Thyroid gland (tissue), 4 donors: ENCODE results near the gene CSF2RB. TPM values are rescaled to one million over a fixed set of nuclear protein-coding genes. Genes with fewer than 3 reads are reported as not detected.

Source experiments
- DNase-seq, 2 donors: peaks; one replicate each; pipeline ENCODE4 v3.0.0-alpha.2; 2019
- H3K27ac ChIP-seq, 3 donors: fragments of 200-600 bp; sonication (generic); 1 replicate in 2 of 3; 2 replicates in 1 of 3; pipeline ENCODE4 v1.5.1; 2016 to 2019; ENCODE audit warnings: mild to moderate bottlenecking in 1 of 3, moderate library complexity in 1 of 3
- H3K27me3 ChIP-seq: fragments of 200-600 bp; sonication (generic); one replicate; pipeline ENCODE4 v1.5.1; 2019
- H3K36me3 ChIP-seq, 2 donors: fragments of 200-600 bp; sonication (generic); one replicate each; pipeline ENCODE4 v1.5.1; 2016 to 2019
- H3K4me1 ChIP-seq, 2 donors: fragments of 200-600 bp; sonication (generic); one replicate each; pipeline ENCODE4 v1.5.1; 2017 to 2019
- H3K4me3 ChIP-seq, 3 donors: fragments of 200-600 bp; sonication (generic); replicated peaks in 1 of 3; 1 replicate in 2 of 3; 2 replicates in 1 of 3; pipeline ENCODE4 v1.5.1; 2016; ENCODE audit warnings: mild to moderate bottlenecking in 1 of 3
- H3K9me3 ChIP-seq: fragments of 200-600 bp; sonication (generic); one replicate; pipeline ENCODE4 v1.5.1; 2017
- CTCF ChIP-seq, 6 experiments: fragments of 200-600 bp in 3 of 6; fragments of 450-650 bp in 3 of 6; sonication (generic) in 3 of 6; IDR thresholded peaks; one replicate each; pipeline ENCODE4 v1.5.1; 2016 to 2019; ENCODE audit warnings: antibody characterized with exemption in 6 of 6, mild to moderate bottlenecking in 2 of 6, inconsistent platforms in 1 of 6, moderate library complexity in 1 of 6
- POLR2A ChIP-seq, 2 donors: fragments of 450-650 bp; IDR thresholded peaks; one replicate each; pipeline ENCODE4 v1.6.1; 2017; ENCODE audit warnings: antibody characterized with exemption in 2 of 2, mild to moderate bottlenecking in 2 of 2, moderate library complexity in 1 of 2
- WGBS, 2 donors: methylation state at CpG; one replicate each; pipeline ENCODE4 v1.1.5; 2017; 5-methylcytosine and 5-hydroxymethylcytosine counted together
- intact Hi-C: fragments of 100-400 bp; cut with DNase I; formaldehyde crosslinking; loops from one replicate; pipeline ENCODE4 v1.15.1; 2023
- total RNA-seq, 4 donors: library from RNA; depleted of rRNA; stranded (reverse); fragments of >200 nt; gene quantifications; one replicate each; pipeline ENCODE4 v1.2.3, GENCODE V29; 2016

The CSF2RB gene
- total RNA-seq, 4 donors from 2014 or later = 1.9 to 7.1 (median 3.0) TPM

- Histone ChIP-seq H3K27ac (no peak overlapping the region), H3K4me1 (no peaks in the 10 kb centered on the region), H3K4me3 (no peak overlapping the region), H3K27me3 (no peaks in the 10 kb centered on the region), H3K36me3 (no peaks in the 10 kb centered on the region), H3K9me3 (no peaks in the 10 kb centered on the region)
- no peak for DNase-seq
- 89 to 95% methylated on average over 9 to 12 of the region's 12 CpGs for WGBS, 2 donors
- TF ChIP-seq POLR2A (IDR thresholded peaks at IDR 0.05) = no peak
- TF ChIP-seq CTCF (IDR thresholded peaks at IDR 0.05) = no peak
- intact Hi-C loops = no loop called here
These were observed 24.6 kb downstream of the CSF2RB start for GRCh38 chr22:36938028-36938425.

GRCh38 chr22:36938886-36939285 lies 25.5 kb downstream of the CSF2RB start:
- Histone ChIP-seq H3K36me3 (no peaks in the 10 kb centered on the region), H3K27me3 (no peaks in the 10 kb centered on the region), H3K9me3 (no peaks in the 10 kb centered on the region), H3K27ac (no peak overlapping the region), H3K4me1 (no peaks in the 10 kb centered on the region), H3K4me3 (no peak overlapping the region)
- intact Hi-C loops = no loop called here
- DNase-seq = no peak
- TF ChIP-seq CTCF (IDR thresholded peaks at IDR 0.05) = no peak
- TF ChIP-seq POLR2A (IDR thresholded peaks at IDR 0.05) = no peak
- 91 to 95% methylated on average over 13 of the region's 13 CpGs for WGBS, 2 donors

- no peak overlapping the region for H3K27ac ChIP-seq
- no peaks in the 10 kb centered on the region for H3K9me3 ChIP-seq
- TF ChIP-seq POLR2A (IDR thresholded peaks at IDR 0.05) (no peak), CTCF (IDR thresholded peaks at IDR 0.05) (no peak)
- WGBS, 2 donors = 66 to 75% methylated on average over 5 of the region's 5 CpGs
- no peaks in the 10 kb centered on the region for H3K4me1 ChIP-seq
- H3K36me3 ChIP-seq = no peaks in the 10 kb centered on the region
- intact Hi-C loops = no loop called here
- DNase-seq = no peak
- H3K4me3 ChIP-seq = no peak overlapping the region
- H3K27me3 ChIP-seq = no peaks in the 10 kb centered on the region
These were observed 27.2 kb downstream of the CSF2RB start for GRCh38 chr22:36940676-36941075.

- WGBS, 2 donors = 59 to 62% methylated on average over 5 of the region's 5 CpGs
- no peak overlapping the region for H3K27ac ChIP-seq
- DNase-seq = no peak
- no peaks in the 10 kb centered on the region for H3K36me3 ChIP-seq
- no peak for TF ChIP-seq CTCF (IDR thresholded peaks at IDR 0.05)
- no peak for TF ChIP-seq POLR2A (IDR thresholded peaks at IDR 0.05)
- intact Hi-C loops = no loop called here
- no peak overlapping the region for H3K4me3 ChIP-seq
- H3K27me3 ChIP-seq = no peaks in the 10 kb centered on the region
- H3K4me1 ChIP-seq = no peaks in the 10 kb centered on the region
- H3K9me3 ChIP-seq = no peaks in the 10 kb centered on the region
These were observed 29.1 kb downstream of the CSF2RB start for GRCh38 chr22:36942556-36942955.

- Histone ChIP-seq H3K27me3 (no peaks in the 10 kb centered on the region), H3K9me3 (no peaks in the 10 kb centered on the region), H3K36me3 (no peaks in the 10 kb centered on the region), H3K27ac (no peak overlapping the region), H3K4me3 (no peak overlapping the region), H3K4me1 (no peaks in the 10 kb centered on the region)
- intact Hi-C loops = no loop called here
- WGBS, 2 donors = 72 to 77% methylated on average over 4 of the region's 4 CpGs
- TF ChIP-seq POLR2A (IDR thresholded peaks at IDR 0.05) (no peak), CTCF (IDR thresholded peaks at IDR 0.05) (no peak)
- no peak for DNase-seq
These were observed 33.2 kb downstream of the CSF2RB start for GRCh38 chr22:36946421-36947158.
